AG10803 (cell line): ENCODE measurements around the gene ZCCHC7.

Source experiments
- DNase-seq: peaks from one replicate; pipeline ENCODE4 v3.0.0; 2010; ENCODE audit warnings: low read depth
- H3K4me3 ChIP-seq: 2 replicates; pipeline ENCODE4 v1.5.1; 2011; ENCODE audit warnings: mild to moderate bottlenecking, low read length, control low read depth
- CTCF ChIP-seq: conservative IDR thresholded peaks from 2 replicates; pipeline ENCODE4 v1.5.1; 2011; ENCODE audit warnings: mild to moderate bottlenecking, low read length, control low read depth, inconsistent platforms

ZCCHC7 gene

GRCh38 chr9:37243588-37244345 is 123.4 kb downstream of the ZCCHC7 start:
- TF ChIP-seq CTCF: no peak
- no peak overlapping the region for H3K4me3 ChIP-seq
- DNase-seq: no peak

GRCh38 chr9:37246826-37247225 is 126.5 kb downstream of the ZCCHC7 start:
- TF ChIP-seq CTCF: no peak
- no peak overlapping the region for H3K4me3 ChIP-seq
- DNase-seq: no peak

- DNase-seq: no peak
- no peak for TF ChIP-seq CTCF
- H3K4me3 ChIP-seq: no peak overlapping the region
Observed at GRCh38 chr9:37248651-37249163, 128.3 kb downstream of the ZCCHC7 start.

GRCh38 chr9:37251452-37251851 is 131.1 kb downstream of the ZCCHC7 start:
- no peak for DNase-seq

GRCh38 chr9:37253377-37253937 is 133.1 kb downstream of the ZCCHC7 start:
- TF ChIP-seq CTCF: no peak
- no peak overlapping the region for H3K4me3 ChIP-seq
- no peak for DNase-seq

More at GRCh38 chr9:37251452-37251851, 131.1 kb downstream of the ZCCHC7 start:
- no peak overlapping the region for H3K4me3 ChIP-seq
- no peak for TF ChIP-seq CTCF

GRCh38 chr9:37255187-37255586 is 134.8 kb downstream of the ZCCHC7 start:
- no peak overlapping the region for H3K4me3 ChIP-seq

More at GRCh38 chr9:37255187-37255586, 134.8 kb downstream of the ZCCHC7 start:
- no peak for DNase-seq
- no peak for TF ChIP-seq CTCF
